Transverse colon (tissue), 4 donors: Measurements from ENCODE around the gene LRRN4CL.

ENCODE experiments used
- CTCF ChIP-seq, 5 experiments: fragments of 200-600 bp in 3 of 5; fragments of 450-650 bp in 2 of 5; sonication (generic) in 3 of 5; IDR thresholded peaks; 1 replicate in 2 of 5; 2 replicates in 3 of 5; pipeline ENCODE4 v1.5.1; 2016 to 2017; ENCODE audit warnings: antibody characterized with exemption in 5 of 5, inconsistent platforms in 3 of 5, mild to moderate bottlenecking in 2 of 5, moderate library complexity in 1 of 5
- POLR2AphosphoS5 ChIP-seq, 3 donors: sonication (generic); formaldehyde crosslinking; IDR thresholded peaks; one replicate each; pipeline ENCODE4 v1.6.1; 2016; ENCODE audit warnings: antibody characterized with exemption in 3 of 3

GRCh38 chr11:62725646-62726045 is 36.3 kb upstream of the LRRN4CL start:
- TF ChIP-seq POLR2AphosphoS5 (IDR thresholded peaks at IDR 0.05), result peak in 2 of 3 donors; percentile 31 to 40
- no peak for TF ChIP-seq CTCF (IDR thresholded peaks at IDR 0.05)
